Midbrain (tissue), 1 donor: ENCODE measurements around the gene SPATA24.
"Not testable (repeated sequence)": the region's sequence is repeated elsewhere in the genome, so short reads cannot be mapped to it uniquely, and the experiment has no call there.

ENCODE experiments used
- DNase-seq: peaks from one replicate; lab custom pipeline; 2025; lab: John Stamatoyannopoulos, UW

The SPATA24 gene

DNA sequence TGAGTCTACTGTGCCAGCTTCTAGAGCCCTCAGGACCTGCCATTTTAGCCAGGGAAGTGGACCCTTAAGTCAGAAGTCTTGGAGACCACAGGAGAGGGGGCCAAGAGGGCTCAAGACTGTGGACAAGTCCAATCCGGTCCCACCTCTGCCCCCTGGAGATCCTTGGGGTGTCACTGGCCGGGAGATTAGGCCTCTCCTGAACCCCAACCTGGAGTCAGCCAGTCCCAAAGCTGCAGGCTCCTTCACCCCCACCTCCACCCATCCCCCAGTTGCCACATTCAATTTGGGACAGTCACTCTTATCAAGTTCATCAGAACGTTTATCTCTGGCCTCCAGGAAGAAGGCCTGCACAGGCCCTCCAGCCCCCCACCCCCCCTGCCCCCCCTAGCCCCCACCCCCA, 21.1 kb downstream of the SPATA24 start:
- DNase-seq, result no peak

DNA sequence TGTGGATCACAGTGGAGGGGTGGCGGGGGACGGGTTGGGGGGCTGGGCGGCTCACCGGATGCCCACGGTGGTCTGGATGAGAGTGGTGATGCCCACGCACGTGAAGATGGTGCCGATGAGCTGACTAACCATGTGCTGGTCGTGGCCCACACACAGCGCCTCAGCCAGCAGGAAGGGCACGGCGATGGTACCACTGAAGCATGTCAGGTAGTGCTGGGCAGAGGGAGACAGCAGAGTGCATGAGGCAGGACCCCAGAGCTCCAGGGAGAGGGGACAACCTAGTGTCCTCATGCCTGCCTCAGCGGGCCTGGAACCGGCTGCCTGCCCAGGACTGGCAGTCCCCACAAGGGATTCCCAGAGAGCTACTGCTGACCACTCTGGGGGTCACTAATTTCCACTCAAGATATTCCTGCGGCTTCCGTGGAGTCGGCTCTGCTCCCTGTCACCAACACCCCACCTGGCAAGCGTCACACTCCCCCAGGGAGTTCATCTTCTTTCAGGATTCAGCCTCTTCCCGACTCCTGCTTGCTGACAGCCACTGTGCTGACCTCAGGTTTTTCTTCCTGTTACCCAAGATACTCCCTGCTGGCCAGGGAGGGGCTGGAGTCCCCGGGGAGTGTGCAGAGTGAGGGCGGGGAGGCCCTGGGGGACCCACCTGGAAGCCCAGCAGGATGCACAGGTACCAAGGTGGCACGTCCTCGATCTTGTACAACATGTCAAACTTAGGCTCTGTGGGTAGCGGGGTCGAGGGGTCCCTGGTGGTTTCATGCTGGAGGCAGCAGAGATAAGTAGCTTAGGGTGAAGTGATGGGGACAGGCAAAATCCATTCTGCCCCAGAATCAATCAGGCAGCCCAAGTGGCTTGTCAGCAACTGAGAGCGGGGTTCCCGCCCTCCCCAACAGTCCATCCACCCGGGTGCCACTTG, 21.8 kb downstream of the SPATA24 start:
- no peak for DNase-seq

DNA sequence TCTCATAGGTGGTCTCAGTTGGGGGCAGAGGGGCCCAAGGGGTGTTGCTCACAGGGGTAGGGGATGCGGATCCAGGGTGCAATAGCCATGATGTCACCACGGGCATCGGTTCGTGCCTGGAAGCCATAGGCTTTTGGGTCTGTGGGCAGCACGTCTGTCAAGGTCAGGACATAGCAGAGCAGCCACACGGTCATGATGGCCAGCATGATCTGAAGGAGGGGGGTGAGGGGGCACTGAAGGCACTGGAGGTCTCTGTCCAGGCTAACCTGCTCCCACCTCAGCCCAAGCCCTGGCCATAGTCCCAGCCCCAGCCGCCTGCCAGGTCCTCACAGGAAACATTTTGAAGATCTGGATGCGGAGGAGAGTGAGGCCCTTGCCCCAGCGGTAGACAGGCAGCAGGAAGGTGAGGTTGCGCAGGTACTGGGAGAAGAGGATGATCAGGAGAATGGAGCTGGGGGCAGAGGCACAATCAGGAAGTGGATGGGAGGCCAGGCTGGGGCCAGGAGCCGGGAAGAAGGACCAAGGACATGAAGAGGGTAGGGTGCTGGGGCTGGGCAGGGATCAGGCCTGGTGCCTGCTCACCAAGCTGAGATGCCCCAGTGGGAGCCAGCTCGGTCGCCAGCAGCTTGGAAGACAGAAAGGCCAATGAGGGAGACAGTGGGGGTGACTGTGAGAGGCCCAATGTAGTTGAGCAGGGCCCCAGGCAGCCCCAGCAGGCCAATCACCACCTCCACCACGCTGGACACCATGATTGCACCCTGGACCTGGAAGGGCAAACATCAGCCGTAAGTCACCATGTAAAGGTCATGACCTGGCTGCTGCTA, 24.1 kb downstream of the SPATA24 start:
- DNase-seq, result no peak

DNA sequence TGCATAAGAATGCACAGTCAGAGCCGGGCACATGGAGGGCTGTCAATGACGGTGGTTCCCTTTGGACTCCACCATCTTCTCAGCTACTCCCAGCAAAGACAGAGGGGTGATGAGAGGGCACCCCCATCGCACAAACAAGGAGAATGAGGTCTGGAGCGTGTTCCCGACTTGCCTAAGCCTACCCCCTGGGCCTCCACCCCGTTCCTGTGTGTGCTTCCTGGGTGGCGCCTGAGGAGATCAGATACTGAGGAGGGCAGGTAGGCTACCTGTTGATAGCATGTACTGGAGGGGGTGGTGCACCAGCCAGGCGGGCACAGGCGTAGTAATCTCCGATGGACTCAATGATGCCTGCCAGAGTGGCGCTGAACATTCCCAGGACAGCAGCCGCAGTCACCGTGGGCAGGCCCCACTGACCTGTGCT, 24.9 kb downstream of the SPATA24 start:
- DNase-seq, result no peak

DNA sequence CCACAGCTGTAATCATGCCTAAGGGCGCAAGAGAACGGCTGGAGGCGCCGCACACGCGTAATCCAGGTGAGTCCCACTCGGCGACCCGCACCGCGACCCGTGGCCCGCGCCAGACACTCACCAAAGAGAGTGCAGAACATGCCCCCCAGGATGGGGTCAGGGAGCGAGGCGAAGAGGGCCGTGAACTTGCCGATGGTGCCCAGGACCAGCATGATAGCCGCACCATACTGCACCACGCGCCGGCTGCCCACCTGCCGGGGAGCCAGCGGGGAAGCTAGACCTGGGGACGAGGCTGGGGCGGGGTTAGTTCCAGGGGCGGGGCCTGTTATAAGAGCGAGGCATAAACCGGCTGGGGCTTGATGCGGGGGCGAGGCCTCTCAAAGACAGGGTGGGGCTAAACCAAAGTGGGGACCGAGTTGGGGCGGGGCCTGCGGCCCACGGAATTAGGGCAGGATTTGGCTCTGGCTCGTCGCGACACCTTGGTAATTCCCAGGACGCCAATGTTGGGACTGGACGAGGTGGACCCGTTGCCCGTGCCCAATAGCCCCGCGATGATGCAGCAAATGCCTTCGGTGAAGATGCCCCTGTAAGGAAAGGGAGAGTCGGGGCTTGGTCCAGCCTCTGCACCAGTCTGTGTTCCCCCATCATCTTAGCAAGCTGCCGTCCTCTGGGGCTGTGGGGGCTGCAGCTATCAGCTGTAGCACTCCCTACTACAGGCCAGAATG, 25.6 kb downstream of the SPATA24 start:
- DNase-seq, result no peak

DNA sequence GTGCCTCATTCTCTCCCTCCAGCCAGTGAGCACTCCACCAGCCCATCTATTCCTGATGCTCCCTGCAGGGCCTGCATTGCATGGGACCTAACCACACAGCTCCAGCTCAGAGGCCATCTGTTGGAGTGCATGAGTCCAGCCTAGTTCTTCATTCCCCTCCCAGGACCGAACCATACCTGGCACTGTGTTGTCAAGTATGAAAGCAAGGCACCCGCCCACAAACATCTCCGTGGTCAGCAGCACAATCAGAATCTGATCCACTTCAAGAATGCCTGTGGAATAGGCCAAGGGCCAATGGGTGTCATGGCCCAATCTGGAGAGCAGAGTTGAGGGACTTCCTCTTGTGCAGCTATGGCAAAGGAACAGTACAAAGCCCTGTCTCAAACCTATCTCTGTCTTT, 26.7 kb downstream of the SPATA24 start:
- DNase-seq, result no peak

DNA sequence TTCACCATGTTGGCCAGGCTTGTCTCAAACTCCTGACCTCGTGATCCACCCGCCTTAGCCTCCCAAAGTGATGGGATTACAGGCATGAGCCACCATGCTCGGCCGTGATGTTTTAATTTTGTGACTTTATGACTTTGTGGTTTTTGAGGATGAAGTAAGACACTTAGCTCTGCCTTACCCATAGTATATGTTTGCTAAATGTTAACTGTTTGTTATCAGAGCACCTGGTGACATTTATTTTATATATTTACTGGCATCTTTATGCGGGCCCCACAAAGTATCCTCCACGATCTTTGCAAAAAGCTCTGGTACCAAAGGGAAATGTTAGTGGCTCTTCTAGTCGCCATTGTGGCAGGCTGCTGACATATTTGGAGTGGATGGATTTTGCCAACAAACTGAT, 27.5 kb downstream of the SPATA24 start:
- no peak for DNase-seq

DNA sequence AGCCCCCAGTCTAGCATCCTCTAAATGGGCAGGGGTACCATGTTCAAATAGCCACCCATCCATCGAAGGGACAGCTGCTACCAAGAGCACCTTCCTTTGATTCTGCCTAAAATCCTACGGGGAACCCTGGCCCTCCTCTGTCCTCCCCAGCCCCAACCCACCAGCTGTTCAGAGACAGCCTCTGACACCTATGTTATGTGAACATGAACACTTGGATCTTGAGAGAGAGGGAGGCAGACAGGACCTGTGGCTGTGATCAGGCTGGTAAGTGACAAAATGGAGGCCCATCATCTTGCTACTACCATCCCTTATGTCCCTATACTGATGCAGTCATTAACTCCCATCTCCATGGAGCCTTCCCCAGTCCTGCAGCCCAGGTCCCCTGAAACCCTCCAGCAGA, 29.0 kb downstream of the SPATA24 start:
- no peak for DNase-seq

DNA sequence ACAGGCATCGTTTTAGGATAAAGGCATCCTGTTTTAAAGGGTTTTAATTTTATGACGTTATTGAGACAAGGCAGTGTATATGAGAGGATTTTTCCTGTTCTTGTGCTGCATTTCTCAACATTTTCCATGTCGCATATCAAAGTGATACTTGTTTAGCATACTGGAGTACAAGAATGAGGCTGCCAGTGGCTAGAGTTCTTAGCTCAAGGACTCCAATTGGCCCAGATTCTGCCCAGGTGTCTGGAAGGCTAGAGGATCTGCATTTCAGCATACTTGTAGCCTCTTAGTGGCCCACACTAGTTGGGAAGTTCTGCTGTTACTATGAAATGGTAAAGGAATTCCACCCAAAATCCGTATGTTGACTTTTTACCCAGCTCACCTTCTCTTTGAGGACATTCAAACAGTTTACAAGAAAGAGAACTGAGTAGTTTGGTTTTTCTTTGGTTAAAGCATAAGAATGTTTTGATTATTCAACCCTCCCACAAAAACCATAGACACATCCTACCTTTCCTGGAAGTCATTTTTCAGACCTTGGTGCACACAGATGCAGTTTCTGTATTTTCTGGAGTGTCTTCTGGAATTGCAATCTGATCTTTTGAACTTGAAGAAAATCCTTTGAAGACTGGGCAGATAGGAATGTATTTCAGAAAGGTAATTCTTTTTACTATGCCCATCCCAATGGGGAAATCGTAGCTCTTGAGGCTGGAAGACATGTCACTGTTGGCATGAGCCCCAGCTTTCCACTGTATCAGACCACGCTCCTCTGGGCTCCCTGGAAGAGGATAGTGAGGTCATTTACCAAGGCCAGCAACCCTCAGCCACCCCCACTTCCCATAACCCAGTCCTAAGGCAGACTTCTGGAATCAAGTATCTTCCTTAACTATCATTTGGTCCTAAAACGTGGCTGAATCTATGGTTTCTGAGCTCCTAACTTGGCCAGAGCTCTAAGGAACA, 32.1 kb downstream of the SPATA24 start:
- DNase-seq, result no peak

DNA sequence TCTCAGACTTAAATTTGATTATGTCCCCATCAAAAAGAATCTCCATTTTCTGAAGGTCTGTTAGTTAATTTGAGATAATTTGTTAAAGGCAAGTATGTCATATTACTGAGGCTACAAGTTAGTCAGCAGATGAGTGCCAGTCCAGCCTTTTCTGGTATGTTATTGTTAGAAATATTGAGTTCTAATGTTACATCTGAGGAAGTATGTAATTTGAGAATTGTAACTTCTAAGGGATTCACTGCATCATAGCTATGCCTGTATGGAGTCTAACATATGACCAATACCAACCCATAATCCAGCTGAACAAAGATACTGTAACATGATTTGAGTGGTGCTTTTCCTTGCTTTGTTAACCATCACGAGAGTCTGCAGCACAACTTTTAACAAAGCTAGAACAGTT, 34.7 kb downstream of the SPATA24 start:
- DNase-seq, result no peak

DNA sequence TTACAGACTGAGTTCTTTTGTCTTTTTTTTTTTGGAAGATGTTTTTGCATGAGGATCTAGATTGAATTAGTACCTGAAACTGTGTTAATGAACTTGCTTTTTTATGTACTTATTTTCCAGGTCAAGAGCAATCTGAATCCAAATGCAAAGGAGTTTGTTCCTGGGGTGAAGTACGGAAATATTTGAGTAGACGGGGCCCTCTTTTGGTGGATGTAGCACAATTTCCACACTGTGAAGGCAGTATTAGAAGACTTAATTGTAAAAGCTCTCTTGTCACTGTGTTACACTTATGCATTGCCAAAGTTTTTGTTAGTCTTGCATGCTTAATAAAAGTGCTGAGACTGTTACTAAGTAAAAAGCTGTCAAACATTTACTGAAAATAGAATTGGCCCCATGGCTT, 35.3 kb downstream of the SPATA24 start:
- DNase-seq, result no peak

DNA sequence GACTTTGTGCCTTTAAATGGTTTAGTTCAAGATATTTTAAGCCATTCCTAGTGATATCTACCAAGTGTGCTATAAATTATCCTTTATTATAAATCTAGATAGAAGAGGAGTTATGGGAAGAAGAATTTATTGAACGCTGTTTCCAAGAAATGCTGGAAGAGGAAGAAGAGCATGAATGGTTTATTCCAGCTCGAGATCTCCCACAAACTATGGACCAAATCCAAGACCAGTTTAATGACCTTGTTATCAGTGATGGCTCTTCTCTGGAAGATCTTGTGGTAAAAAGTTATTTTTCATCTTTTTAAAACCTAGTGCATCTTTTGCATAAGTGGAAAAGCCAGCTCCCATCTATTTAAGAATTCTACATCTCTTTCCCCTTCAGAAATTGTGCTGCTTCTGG, 39.4 kb downstream of the SPATA24 start:
- no peak for DNase-seq

DNA sequence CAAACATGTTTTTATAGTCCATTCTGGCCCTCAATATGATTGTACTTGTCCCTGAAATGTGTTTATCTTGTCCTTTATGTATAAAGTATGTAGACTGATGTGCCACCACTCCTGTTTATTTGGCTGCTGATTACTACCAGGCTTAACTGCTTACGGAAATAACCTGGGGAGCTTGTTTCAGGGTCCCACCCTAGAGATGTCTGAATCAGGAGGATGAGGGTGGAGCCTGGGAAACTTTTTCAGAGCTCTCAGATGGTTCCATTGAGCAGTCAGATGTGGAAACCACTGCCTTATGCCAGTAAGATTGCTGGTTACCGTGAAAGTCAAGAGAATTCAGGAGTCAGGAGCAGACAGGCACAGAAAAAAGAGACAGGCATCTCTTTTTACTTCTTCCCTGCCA, 40.0 kb downstream of the SPATA24 start:
- no peak for DNase-seq

DNA sequence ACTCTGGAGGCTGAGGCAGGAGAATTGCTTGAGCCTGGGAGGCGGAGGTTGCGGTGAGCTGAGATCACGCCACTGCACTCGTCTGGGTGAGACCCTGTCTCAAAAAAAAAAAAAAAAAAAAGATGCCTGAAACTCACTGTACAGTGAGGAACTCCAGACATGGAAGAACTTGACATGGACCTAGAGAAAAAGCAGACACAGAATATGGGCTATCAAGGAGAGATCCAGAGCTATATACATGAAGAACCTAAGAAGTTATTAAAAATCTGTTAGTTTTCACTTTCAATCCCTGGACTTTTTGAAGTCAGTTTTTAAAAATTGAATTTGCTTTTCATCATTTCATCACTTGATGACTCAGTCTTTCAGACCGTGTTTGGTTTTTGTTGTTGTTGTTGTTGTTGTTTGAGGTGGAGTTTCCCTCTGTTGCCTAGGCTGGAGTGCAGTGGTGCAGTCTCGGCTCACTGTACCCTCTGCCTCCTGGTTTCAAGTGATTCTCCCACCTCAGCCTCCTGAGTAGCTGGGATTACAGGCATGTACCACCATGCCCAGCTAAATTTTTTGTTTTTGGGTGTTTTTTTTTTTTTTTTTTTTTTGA, 42.0 kb downstream of the SPATA24 start:
- DNase-seq, result no peak

DNA sequence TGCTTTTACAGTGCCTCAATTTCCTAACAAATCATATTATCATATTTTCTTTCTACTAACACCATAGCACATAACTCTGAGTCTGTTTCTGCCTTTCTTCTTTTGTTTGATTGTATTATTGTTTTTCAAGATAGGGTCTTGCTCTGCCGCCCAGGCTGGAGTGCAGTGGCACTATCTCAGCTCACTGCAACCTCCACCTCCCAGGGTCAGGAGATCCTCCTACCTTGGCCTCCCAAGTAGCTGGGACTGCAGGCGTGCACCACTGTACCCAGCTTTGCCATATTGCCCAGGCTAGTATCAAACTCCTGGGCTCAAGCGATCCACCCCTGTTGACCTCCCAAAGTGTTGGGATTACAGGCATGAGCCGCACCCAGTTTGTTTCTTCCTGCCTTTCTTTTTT, 43.5 kb downstream of the SPATA24 start:
- DNase-seq, result no peak

DNA sequence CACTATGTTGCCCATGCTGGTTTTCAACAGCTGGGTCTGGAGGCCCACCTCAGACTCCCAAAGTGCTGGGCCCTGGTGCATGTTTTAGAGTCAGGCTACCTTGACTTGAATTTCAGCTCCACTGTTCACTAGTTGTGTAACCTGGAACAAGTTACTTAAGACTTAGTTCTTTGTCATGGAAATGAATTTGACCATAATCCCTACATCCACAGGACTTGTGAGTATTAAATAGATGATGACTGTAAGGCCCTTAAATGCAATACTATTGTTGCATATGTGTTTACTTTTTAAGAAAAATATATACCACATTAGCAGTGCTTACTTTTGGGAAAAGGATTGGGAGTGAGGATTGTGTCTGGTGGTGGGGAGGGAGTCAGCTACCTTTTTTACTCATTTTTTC, 45.8 kb downstream of the SPATA24 start:
- no peak for DNase-seq

DNA sequence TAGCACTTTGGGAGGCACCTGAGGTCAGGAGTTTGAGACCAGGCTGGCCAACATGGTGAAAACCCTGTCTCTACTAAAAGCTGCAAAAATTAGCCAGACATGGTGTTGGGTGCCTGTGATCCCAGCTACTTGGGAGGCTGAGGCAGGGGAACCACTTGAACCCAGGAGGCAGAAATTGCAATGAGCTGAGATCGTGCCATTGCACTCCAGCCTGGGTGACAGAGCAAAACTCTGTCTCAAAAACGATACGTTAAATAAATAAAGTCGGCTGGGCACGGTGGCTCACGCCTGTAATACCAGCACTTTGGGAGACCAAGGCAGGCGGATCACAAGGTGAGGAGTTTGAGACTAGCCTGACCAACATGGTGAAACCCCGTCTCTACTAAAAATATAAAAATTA, 48.0 kb downstream of the SPATA24 start:
- not testable (repeated sequence) for DNase-seq

DNA sequence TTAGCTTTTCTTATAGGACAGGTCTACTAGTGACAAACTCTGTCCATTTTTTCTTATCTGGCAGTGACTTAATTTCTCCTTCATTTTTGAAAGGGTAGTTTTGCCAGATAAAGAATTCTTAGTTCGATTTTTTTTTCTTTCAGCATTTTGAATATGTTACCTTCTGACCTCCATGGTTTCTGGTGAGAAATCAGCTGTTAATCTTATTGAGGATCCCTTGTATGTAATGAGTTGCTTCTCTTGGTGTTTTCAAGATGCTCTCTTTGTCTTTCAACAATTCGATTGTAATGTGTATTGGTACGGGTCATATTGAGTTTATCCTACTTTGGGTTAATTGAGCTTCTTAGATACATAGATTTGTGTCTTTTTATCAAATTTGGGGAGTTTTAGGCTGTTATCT, 49.7 kb downstream of the SPATA24 start:
- DNase-seq, result no peak

DNA sequence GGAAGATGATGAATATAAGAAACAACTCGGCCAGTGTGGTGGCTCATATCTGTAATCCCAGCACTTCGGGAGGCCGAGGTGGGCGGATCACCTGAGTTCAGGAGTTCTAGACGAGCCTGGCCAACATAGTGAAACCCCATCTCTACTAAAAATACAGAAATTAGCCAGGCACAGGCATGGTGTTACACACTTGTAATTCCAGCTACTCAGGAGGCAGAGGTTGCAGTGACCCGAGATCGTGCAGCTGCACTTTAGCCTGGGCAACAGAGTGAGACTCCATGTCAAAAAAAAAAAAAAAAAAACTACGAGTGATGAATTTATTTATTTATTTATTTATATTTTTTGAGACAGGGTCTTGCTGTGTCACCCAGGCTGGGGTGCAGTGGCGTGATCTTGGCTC, 56.0 kb downstream of the SPATA24 start:
- DNase-seq, result not testable (repeated sequence)
